Islet precursor cell (in vitro differentiated cells): Measurements from ENCODE around the gene VCL.
A peak's percentile ranks its signal among the peaks of the same experiment; 100 is the strongest.
"Not testable (repeated sequence)": the region's sequence is repeated elsewhere in the genome, so short reads cannot be mapped to it uniquely, and the experiment has no call there.

Source experiments
- DNase-seq: peaks from one replicate; pipeline ENCODE4 v3.0.0-alpha.2; 2018

Gene VCL

GRCh38 chr10:73973427-73973826 is 24.5 kb upstream of the VCL start:
- no peak for DNase-seq

- no peak for DNase-seq
These were observed 23.5 kb upstream of the VCL start for GRCh38 chr10:73974309-73974946.

GRCh38 chr10:73975388-73975787 is 22.5 kb upstream of the VCL start:
- no peak for DNase-seq

GRCh38 chr10:73979141-73979808 is 18.6 kb upstream of the VCL start:
- no peak for DNase-seq

GRCh38 chr10:73979809-73980433 is 18.0 kb upstream of the VCL start:
- no peak for DNase-seq

GRCh38 chr10:73981812-73982211 is 16.1 kb upstream of the VCL start:
- DNase-seq = no peak

GRCh38 chr10:73983096-73984047 is 14.5 kb upstream of the VCL start:
- DNase-seq = no peak

- no peak for DNase-seq
These were observed 8.2 kb upstream of the VCL start for GRCh38 chr10:73989594-73990150.

GRCh38 chr10:73991203-73991883 is 6.6 kb upstream of the VCL start:
- no peak for DNase-seq

- DNase-seq = no peak
These were observed 6.1 kb upstream of the VCL start for GRCh38 chr10:73991884-73992245.

- no peak for DNase-seq
These were observed 4.8 kb upstream of the VCL start for GRCh38 chr10:73992899-73993788.

GRCh38 chr10:73995035-73995358 is 2.9 kb upstream of the VCL start:
- no peak for DNase-seq

- DNase-seq = no peak
These were observed 492 bp upstream of the VCL start for GRCh38 chr10:73997461-73997786.

GRCh38 chr10:73998623-73998928 is 660 bp downstream of the VCL start:
- no peak for DNase-seq

GRCh38 chr10:73998929-73999691 is 1.2 kb downstream of the VCL start:
- peak; percentile 94 for DNase-seq

GRCh38 chr10:73999703-74000102 is 1.8 kb downstream of the VCL start:
- no peak for DNase-seq

- DNase-seq = not testable (repeated sequence)
These were observed 2.3 kb downstream of the VCL start for GRCh38 chr10:74000244-74000643.

GRCh38 chr10:74000892-74001669 is 3.2 kb downstream of the VCL start:
- DNase-seq = no peak

- no peak for DNase-seq
These were observed 8.4 kb downstream of the VCL start for GRCh38 chr10:74006269-74006668.

GRCh38 chr10:74008212-74008731 is 10.4 kb downstream of the VCL start:
- no peak for DNase-seq
